GM23338 (cell line): Measurements from ENCODE around the gene MAGOHB. TPM values are rescaled to one million over a fixed set of nuclear protein-coding genes. Genes with fewer than 3 reads are reported as not detected.

Experiments
- ATAC-seq: fragments of 200-7000 bp; cut with Tn5 transposase; 3 replicates; pipeline ENCODE4 v1.9.1; 2020
- DNase-seq: peaks from one replicate; pipeline ENCODE4 v3.0.0-alpha.2; 2015; ENCODE audit warnings: low spot score
- H2AFZ ChIP-seq: fragments of 200-600 bp; sonication (generic); 2 replicates; pipeline ENCODE4 v1.8.0; 2016; ENCODE audit warnings: antibody characterized with exemption, mild to moderate bottlenecking, moderate library complexity
- H3F3A ChIP-seq: fragments of 200-600 bp; sonication (generic); replicated peaks from 2 replicates; pipeline ENCODE4 v1.8.0; 2017; ENCODE audit warnings: antibody characterized with exemption, mixed run types, low read depth
- H3K27ac ChIP-seq: fragments of 200-600 bp; sonication (generic); 2 replicates; pipeline ENCODE4 v1.6.1; 2016; ENCODE audit warnings: low read depth
- H3K27me3 ChIP-seq: fragments of 200-600 bp; sonication (generic); 2 replicates; pipeline ENCODE4 v1.8.0; 2016; ENCODE audit warnings: mild to moderate bottlenecking, mixed run types, moderate library complexity; ENCODE audit not compliant: insufficient read depth
- H3K36me3 ChIP-seq: fragments of 200-600 bp; sonication (generic); 2 replicates; pipeline ENCODE4 v1.8.0; 2016; ENCODE audit warnings: mild to moderate bottlenecking; ENCODE audit not compliant: insufficient read depth
- H3K4me1 ChIP-seq: fragments of 200-600 bp; sonication (generic); 2 replicates; pipeline ENCODE4 v1.8.0; 2016; ENCODE audit warnings: mild to moderate bottlenecking, moderate library complexity; ENCODE audit not compliant: insufficient read depth
- H3K4me2 ChIP-seq: fragments of 200-600 bp; sonication (generic); 2 replicates; pipeline ENCODE4 v1.7.1; 2017; ENCODE audit warnings: mixed run types
- H3K4me3 ChIP-seq: fragments of 200-600 bp; sonication (generic); 2 replicates; pipeline ENCODE4 v1.6.1; 2016; ENCODE audit warnings: mixed run types
- H3K79me2 ChIP-seq: fragments of 200-600 bp; sonication (generic); replicated peaks from 2 replicates; pipeline ENCODE4 v1.8.0; 2017; ENCODE audit warnings: mild to moderate bottlenecking; ENCODE audit not compliant: insufficient read depth
- H3K9me2 ChIP-seq: fragments of 200-600 bp; sonication (generic); 2 replicates; pipeline ENCODE4 v1.8.0; 2017; ENCODE audit not compliant: insufficient read depth
- H4K20me1 ChIP-seq: fragments of 200-600 bp; sonication (generic); replicated peaks from 2 replicates; pipeline ENCODE4 v1.8.0; 2017; ENCODE audit warnings: mild to moderate bottlenecking; ENCODE audit not compliant: insufficient read depth
- H3K27ac Mint-ChIP-seq: 2 replicates; pipeline ENCODE4 v1.8.0; 2020; ENCODE audit warnings: inconsistent platforms, mild to moderate bottlenecking, moderate library complexity, mixed read lengths
- H3K27me3 Mint-ChIP-seq: 3 replicates; pipeline ENCODE4 v1.8.0; 2022; ENCODE audit warnings: low read depth, mild to moderate bottlenecking, moderate library complexity, mixed read lengths, inconsistent platforms; ENCODE audit not compliant: insufficient read depth, poor library complexity
- H3K36me3 Mint-ChIP-seq: 3 replicates; pipeline ENCODE4 v1.8.0; 2021; ENCODE audit warnings: low read depth, mild to moderate bottlenecking, inconsistent platforms, moderate library complexity, mixed read lengths
- H3K4me1 Mint-ChIP-seq: 3 replicates; pipeline ENCODE4 v1.8.0; 2020; ENCODE audit warnings: mild to moderate bottlenecking, inconsistent platforms, mixed read lengths
- H3K4me3 Mint-ChIP-seq: 3 replicates; pipeline ENCODE4 v1.8.0; 2021; ENCODE audit warnings: moderate library complexity, mild to moderate bottlenecking, inconsistent platforms, mixed read lengths
- H3K9me3 Mint-ChIP-seq: 3 replicates; pipeline ENCODE4 v1.8.0; 2020; ENCODE audit warnings: moderate library complexity, mild to moderate bottlenecking, inconsistent platforms, mixed read lengths
- EZH2 ChIP-seq: fragments of 200-600 bp; sonication (generic); IDR thresholded peaks from one replicate; pipeline ENCODE4 v1.8.0; 2017; ENCODE audit warnings: antibody characterized with exemption, mild to moderate bottlenecking, low read depth; ENCODE audit not compliant: unreplicated experiment
- EZH2phosphoT487 ChIP-seq: fragments of 200-600 bp; sonication (generic); IDR thresholded peaks from one replicate; pipeline ENCODE4 v1.8.1; 2018; ENCODE audit warnings: antibody characterized with exemption; ENCODE audit not compliant: unreplicated experiment
- JUNB ChIP-seq: IDR thresholded peaks from one replicate; pipeline ENCODE4 v1.6.1; 2016; ENCODE audit warnings: antibody characterized with exemption; ENCODE audit not compliant: unreplicated experiment
- NANOG ChIP-seq: IDR thresholded peaks from 2 replicates; pipeline ENCODE4 v1.6.1; 2016; ENCODE audit warnings: antibody characterized with exemption, borderline replicate concordance
- POLR2AphosphoS5 ChIP-seq: IDR thresholded peaks from 2 replicates; pipeline ENCODE4 v1.6.1; 2016; ENCODE audit warnings: antibody characterized with exemption, low read depth
- STAT1 ChIP-seq: IDR thresholded peaks from one replicate; pipeline ENCODE4 v1.6.1; 2016; ENCODE audit warnings: antibody characterized with exemption; ENCODE audit not compliant: unreplicated experiment
- ZNF114 ChIP-seq: fragments of 250-450 bp; sonication (Bioruptor Pico); IDR thresholded peaks from 2 replicates; pipeline ENCODE4 v1.5.0; 2020; ENCODE audit warnings: mild to moderate bottlenecking, moderate library complexity
- ZNF331 ChIP-seq: fragments of 250-450 bp; sonication (Bioruptor Pico); IDR thresholded peaks from 2 replicates; pipeline ENCODE4 v1.5.0; 2020; ENCODE audit warnings: low read depth, mild to moderate bottlenecking, moderate library complexity
- polyA plus RNA-seq: library from polyadenylated mRNA; unstranded; fragments of >200 nt; fragmentation: Nextera tagmentation; extraction: Ambion mirVana; gene quantifications from 2 replicates; pipeline ENCODE4 v1.2.1, GENCODE V29; 2016
- total RNA-seq: library from RNA; depleted of rRNA; stranded (reverse); fragments of >200 nt; shearing (Covaris generic); gene quantifications from 2 replicates; pipeline ENCODE4 v1.2.3, GENCODE V29; 2014
- TF ChIP-seq, protein P1 (sequence below): IDR thresholded peaks from 2 replicates; pipeline ENCODE4 v1.6.1; 2016; ENCODE audit warnings: antibody characterized with exemption
- TF ChIP-seq, protein P2 (sequence below): IDR thresholded peaks from one replicate; pipeline ENCODE4 v1.6.1; 2018; ENCODE audit warnings: antibody characterized with exemption; ENCODE audit not compliant: unreplicated experiment
- TF ChIP-seq, protein P3 (sequence below), 2 experiments: fragments of 200-600 bp in 1 of 2; sonication (generic) in 1 of 2; conservative IDR thresholded peaks; 2 replicates each; pipeline versions ENCODE4 v1.5.1 to v1.6.1; 2016 to 2017; ENCODE audit warnings: antibody characterized with exemption in 2 of 2, low read depth in 2 of 2, mild to moderate bottlenecking in 2 of 2, moderate library complexity in 1 of 2
- TF ChIP-seq, protein P4 (sequence below): fragments of 250-450 bp; sonication (Bioruptor Pico); IDR thresholded peaks from 2 replicates; pipeline ENCODE4 v1.5.0; 2020; ENCODE audit warnings: mild to moderate bottlenecking, moderate library complexity

Gene MAGOHB
- total and polyA plus RNA-seq, 2 experiments from 2014 or later, result 38.5 to 175 TPM

DNA sequence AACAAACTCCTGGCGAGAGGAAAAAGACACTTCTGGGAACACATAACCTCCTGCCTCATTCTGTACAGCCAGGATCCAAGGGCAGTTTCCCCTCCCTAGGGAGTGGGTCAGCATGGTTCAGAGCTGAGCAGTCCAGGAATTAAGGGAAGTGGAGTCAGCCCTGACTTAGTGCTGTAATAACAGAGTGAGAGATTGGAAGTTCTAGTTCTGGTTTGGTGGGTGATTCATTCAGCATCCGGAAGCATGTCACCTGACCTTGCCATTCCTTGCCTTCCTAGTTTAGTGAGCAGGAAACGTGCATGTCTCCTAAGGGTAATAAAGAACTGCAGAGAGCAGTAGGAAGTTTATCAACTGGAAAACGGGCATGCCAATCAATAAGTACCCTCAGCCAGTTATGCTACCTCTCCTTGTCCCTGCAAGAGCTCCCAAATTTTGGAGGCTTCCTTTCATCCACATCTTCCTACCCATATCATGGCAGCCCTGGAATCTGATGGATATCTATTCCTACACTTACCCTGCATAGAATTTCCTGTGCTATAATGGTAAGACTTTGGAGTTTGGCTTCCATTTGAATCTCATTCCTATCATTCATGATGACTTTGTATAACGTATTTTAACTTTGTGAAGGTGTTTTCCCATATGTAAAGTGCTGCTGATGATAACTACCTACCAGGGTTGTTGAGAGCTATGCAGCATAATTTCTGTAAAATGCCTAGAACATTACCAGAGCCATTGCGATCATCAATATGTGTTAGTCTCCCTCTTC is 28.5 kb upstream of the MAGOHB start (continued):
- TF ChIP-seq, protein P1, sequence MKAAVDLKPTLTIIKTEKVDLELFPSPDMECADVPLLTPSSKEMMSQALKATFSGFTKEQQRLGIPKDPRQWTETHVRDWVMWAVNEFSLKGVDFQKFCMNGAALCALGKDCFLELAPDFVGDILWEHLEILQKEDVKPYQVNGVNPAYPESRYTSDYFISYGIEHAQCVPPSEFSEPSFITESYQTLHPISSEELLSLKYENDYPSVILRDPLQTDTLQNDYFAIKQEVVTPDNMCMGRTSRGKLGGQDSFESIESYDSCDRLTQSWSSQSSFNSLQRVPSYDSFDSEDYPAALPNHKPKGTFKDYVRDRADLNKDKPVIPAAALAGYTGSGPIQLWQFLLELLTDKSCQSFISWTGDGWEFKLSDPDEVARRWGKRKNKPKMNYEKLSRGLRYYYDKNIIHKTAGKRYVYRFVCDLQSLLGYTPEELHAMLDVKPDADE, result no peak
- TF ChIP-seq EZH2 (no peak), ZNF331 (CRISPR knock-in tag) (no peak), STAT1 (no peak), JUNB (no peak)
- TF ChIP-seq, protein P2, sequence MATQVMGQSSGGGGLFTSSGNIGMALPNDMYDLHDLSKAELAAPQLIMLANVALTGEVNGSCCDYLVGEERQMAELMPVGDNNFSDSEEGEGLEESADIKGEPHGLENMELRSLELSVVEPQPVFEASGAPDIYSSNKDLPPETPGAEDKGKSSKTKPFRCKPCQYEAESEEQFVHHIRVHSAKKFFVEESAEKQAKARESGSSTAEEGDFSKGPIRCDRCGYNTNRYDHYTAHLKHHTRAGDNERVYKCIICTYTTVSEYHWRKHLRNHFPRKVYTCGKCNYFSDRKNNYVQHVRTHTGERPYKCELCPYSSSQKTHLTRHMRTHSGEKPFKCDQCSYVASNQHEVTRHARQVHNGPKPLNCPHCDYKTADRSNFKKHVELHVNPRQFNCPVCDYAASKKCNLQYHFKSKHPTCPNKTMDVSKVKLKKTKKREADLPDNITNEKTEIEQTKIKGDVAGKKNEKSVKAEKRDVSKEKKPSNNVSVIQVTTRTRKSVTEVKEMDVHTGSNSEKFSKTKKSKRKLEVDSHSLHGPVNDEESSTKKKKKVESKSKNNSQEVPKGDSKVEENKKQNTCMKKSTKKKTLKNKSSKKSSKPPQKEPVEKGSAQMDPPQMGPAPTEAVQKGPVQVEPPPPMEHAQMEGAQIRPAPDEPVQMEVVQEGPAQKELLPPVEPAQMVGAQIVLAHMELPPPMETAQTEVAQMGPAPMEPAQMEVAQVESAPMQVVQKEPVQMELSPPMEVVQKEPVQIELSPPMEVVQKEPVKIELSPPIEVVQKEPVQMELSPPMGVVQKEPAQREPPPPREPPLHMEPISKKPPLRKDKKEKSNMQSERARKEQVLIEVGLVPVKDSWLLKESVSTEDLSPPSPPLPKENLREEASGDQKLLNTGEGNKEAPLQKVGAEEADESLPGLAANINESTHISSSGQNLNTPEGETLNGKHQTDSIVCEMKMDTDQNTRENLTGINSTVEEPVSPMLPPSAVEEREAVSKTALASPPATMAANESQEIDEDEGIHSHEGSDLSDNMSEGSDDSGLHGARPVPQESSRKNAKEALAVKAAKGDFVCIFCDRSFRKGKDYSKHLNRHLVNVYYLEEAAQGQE, result no peak
- TF ChIP-seq, protein P3, sequence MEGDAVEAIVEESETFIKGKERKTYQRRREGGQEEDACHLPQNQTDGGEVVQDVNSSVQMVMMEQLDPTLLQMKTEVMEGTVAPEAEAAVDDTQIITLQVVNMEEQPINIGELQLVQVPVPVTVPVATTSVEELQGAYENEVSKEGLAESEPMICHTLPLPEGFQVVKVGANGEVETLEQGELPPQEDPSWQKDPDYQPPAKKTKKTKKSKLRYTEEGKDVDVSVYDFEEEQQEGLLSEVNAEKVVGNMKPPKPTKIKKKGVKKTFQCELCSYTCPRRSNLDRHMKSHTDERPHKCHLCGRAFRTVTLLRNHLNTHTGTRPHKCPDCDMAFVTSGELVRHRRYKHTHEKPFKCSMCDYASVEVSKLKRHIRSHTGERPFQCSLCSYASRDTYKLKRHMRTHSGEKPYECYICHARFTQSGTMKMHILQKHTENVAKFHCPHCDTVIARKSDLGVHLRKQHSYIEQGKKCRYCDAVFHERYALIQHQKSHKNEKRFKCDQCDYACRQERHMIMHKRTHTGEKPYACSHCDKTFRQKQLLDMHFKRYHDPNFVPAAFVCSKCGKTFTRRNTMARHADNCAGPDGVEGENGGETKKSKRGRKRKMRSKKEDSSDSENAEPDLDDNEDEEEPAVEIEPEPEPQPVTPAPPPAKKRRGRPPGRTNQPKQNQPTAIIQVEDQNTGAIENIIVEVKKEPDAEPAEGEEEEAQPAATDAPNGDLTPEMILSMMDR (conservative IDR thresholded peaks at IDR 0.05; ENCODE audit: low read depth in 2 of 2), result no peak

DNA sequence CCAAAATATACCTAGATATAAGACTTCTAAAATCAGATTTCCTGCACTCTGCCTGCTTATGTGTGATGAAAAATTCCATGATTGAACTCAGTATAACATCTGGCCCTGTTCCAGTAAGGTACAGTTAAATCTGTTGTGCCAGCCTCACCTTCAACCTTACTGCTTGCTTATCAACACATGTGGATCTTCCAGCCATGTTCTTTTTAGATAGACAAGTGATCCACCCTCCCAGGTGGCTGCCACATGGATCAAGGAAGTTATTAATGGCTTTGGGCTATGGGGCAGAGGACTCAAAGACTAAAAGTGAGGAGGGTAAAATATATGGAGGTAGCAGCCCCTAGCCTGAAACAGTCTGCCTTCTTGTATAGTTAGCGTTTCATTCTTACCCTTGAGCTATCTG is 25.3 kb upstream of the MAGOHB start:
- Mint-ChIP-seq H3K4me3 (no peak overlapping the region), H3K27me3 (no peaks in the 10 kb centered on the region)
- no peaks in the 10 kb centered on the region for H4K20me1 ChIP-seq
- TF ChIP-seq NANOG, result no peak
- TF ChIP-seq POLR2AphosphoS5, result no peak
- TF ChIP-seq, protein P4, sequence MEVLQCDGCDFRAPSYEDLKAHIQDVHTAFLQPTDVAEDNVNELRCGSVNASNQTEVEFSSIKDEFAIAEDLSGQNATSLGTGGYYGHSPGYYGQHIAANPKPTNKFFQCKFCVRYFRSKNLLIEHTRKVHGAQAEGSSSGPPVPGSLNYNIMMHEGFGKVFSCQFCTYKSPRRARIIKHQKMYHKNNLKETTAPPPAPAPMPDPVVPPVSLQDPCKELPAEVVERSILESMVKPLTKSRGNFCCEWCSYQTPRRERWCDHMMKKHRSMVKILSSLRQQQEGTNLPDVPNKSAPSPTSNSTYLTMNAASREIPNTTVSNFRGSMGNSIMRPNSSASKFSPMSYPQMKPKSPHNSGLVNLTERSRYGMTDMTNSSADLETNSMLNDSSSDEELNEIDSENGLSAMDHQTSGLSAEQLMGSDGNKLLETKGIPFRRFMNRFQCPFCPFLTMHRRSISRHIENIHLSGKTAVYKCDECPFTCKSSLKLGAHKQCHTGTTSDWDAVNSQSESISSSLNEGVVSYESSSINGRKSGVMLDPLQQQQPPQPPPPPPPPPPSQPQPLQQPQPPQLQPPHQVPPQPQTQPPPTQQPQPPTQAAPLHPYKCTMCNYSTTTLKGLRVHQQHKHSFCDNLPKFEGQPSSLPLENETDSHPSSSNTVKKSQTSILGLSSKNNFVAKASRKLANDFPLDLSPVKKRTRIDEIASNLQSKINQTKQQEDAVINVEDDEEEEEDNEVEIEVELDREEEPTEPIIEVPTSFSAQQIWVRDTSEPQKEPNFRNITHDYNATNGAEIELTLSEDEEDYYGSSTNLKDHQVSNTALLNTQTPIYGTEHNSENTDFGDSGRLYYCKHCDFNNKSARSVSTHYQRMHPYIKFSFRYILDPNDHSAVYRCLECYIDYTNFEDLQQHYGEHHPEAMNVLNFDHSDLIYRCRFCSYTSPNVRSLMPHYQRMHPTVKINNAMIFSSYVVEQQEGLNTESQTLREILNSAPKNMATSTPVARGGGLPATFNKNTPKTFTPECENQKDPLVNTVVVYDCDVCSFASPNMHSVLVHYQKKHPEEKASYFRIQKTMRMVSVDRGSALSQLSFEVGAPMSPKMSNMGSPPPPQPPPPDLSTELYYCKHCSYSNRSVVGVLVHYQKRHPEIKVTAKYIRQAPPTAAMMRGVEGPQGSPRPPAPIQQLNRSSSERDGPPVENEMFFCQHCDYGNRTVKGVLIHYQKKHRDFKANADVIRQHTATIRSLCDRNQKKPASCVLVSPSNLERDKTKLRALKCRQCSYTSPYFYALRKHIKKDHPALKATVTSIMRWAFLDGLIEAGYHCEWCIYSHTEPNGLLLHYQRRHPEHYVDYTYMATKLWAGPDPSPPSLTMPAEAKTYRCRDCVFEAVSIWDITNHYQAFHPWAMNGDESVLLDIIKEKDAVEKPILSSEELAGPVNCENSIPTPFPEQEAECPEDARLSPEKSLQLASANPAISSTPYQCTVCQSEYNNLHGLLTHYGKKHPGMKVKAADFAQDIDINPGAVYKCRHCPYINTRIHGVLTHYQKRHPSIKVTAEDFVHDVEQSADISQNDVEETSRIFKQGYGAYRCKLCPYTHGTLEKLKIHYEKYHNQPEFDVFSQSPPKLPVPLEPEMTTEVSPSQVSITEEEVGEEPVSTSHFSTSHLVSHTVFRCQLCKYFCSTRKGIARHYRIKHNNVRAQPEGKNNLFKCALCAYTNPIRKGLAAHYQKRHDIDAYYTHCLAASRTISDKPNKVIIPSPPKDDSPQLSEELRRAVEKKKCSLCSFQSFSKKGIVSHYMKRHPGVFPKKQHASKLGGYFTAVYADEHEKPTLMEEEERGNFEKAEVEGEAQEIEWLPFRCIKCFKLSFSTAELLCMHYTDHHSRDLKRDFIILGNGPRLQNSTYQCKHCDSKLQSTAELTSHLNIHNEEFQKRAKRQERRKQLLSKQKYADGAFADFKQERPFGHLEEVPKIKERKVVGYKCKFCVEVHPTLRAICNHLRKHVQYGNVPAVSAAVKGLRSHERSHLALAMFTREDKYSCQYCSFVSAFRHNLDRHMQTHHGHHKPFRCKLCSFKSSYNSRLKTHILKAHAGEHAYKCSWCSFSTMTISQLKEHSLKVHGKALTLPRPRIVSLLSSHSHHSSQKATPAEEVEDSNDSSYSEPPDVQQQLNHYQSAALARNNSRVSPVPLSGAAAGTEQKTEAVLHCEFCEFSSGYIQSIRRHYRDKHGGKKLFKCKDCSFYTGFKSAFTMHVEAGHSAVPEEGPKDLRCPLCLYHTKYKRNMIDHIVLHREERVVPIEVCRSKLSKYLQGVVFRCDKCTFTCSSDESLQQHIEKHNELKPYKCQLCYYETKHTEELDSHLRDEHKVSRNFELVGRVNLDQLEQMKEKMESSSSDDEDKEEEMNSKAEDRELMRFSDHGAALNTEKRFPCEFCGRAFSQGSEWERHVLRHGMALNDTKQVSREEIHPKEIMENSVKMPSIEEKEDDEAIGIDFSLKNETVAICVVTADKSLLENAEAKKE (CRISPR knock-in tag), result no peak
- TF ChIP-seq EZH2phosphoT487, result no peak
- no peak for TF ChIP-seq ZNF114

More for the DNA sequence above, 25.3 kb upstream of the MAGOHB start:
- Histone ChIP-seq H3F3A (no peaks in the 10 kb centered on the region), H3K27me3 (no peaks in the 10 kb centered on the region), H3K79me2 (no peaks in the 10 kb centered on the region), H3K36me3 (no peaks in the 10 kb centered on the region), H2AFZ (no peak overlapping the region), H3K27ac (no peak overlapping the region), H3K9me2 (no peaks in the 10 kb centered on the region), H3K4me3 (no peak overlapping the region), H3K4me2 (no peak overlapping the region), H3K4me1 (peaks cover 9% of the 10 kb centered on the region)
- Mint-ChIP-seq H3K27ac (no peak overlapping the region), H3K4me1 (peaks cover 10% of the 10 kb centered on the region; the same call in 2 of the 3 replicates), H3K36me3 (no peaks in the 10 kb centered on the region), H3K9me3 (no peaks in the 10 kb centered on the region)
- ATAC-seq (no peak), DNase-seq (no peak)
